Spleen (tissue), 11 donors: ENCODE measurements around the gene USB1. TPM values are rescaled to one million over a fixed set of nuclear protein-coding genes. Genes with fewer than 3 reads are reported as not detected.

Source experiments
- DNase-seq: peaks from one replicate; pipeline ENCODE4 v3.0.0-alpha.2; 2020
- H3K27ac ChIP-seq, 8 donors: fragments of 200-600 bp; sonication (generic) in 7 of 8; 1 replicate in 4 of 8; 2 replicates in 4 of 8; pipeline versions ENCODE4 v1.5.0 to v1.8.0; 2016 to 2021; ENCODE audit warnings: inconsistent platforms in 4 of 8, mild to moderate bottlenecking in 4 of 8, moderate library complexity in 1 of 8
- H3K27me3 ChIP-seq, 7 donors: fragments of 200-600 bp; sonication (generic) in 6 of 7; replicated peaks in 1 of 7; 1 replicate in 4 of 7; 2 replicates in 3 of 7; pipeline versions ENCODE4 v1.5.0 to v1.8.0; 2016 to 2021; ENCODE audit warnings: inconsistent platforms in 3 of 7, mild to moderate bottlenecking in 1 of 7
- H3K36me3 ChIP-seq, 6 donors: fragments of 200-600 bp; sonication (generic) in 5 of 6; 1 replicate in 4 of 6; 2 replicates in 2 of 6; pipeline versions ENCODE4 v1.5.0 to v1.8.0; 2016 to 2021; ENCODE audit warnings: inconsistent platforms in 2 of 6
- H3K4me1 ChIP-seq, 6 donors: fragments of 200-600 bp; sonication (generic) in 5 of 6; 1 replicate in 3 of 6; 2 replicates in 3 of 6; pipeline versions ENCODE4 v1.5.0 to v1.8.0; 2016 to 2021; ENCODE audit warnings: inconsistent platforms in 3 of 6
- H3K4me3 ChIP-seq, 8 donors: fragments of 200-600 bp; sonication (generic) in 7 of 8; 1 replicate in 4 of 8; 2 replicates in 4 of 8; pipeline versions ENCODE4 v1.5.0 to v1.8.0; 2016 to 2021; ENCODE audit warnings: inconsistent platforms in 4 of 8, mild to moderate bottlenecking in 4 of 8, moderate library complexity in 2 of 8
- H3K9me3 ChIP-seq, 8 donors: fragments of 200-600 bp; sonication (generic) in 7 of 8; 1 replicate in 4 of 8; 2 replicates in 4 of 8; pipeline versions ENCODE4 v1.5.0 to v1.8.0; 2016 to 2021; ENCODE audit warnings: inconsistent platforms in 4 of 8
- CTCF ChIP-seq, 11 experiments: fragments of 200-600 bp in 7 of 11; fragments of 450-650 bp in 4 of 11; sonication (generic) in 4 of 11; IDR thresholded peaks in 8 of 11; conservative IDR thresholded peaks in 3 of 11; 1 replicate in 7 of 11; 2 replicates in 4 of 11; pipeline versions ENCODE4 v1.4.0 to v1.8.0; 2016 to 2021; ENCODE audit warnings: antibody characterized with exemption in 11 of 11, inconsistent platforms in 4 of 11, mild to moderate bottlenecking in 1 of 11
- POLR2A ChIP-seq, 3 donors: fragments of 450-650 bp; IDR thresholded peaks; one replicate each; pipeline ENCODE4 v1.5.1; 2017; ENCODE audit warnings: antibody characterized with exemption in 3 of 3, mild to moderate bottlenecking in 1 of 3
- POLR2AphosphoS5 ChIP-seq, 3 donors: sonication (generic); formaldehyde crosslinking; IDR thresholded peaks; one replicate each; pipeline ENCODE4 v1.5.1; 2017; ENCODE audit warnings: antibody characterized with exemption in 3 of 3
- WGBS, 5 donors: extraction: QIAGEN DNeasy Blood & Tissue Kit in 3 of 5; methylation state at CpG; one replicate each; pipeline versions ENCODE4 v1.1.5 to v1.1.7; 2013 to 2018; 5-methylcytosine and 5-hydroxymethylcytosine counted together
- intact Hi-C: fragments of 100-400 bp; cut with DNase I; formaldehyde crosslinking; loops from one replicate; pipeline ENCODE4 v1.15.0; 2023; ENCODE audit warnings: low total_unique reads
- polyA plus RNA-seq, 3 donors: library from polyadenylated mRNA; stranded (reverse); fragments of 200-250 nt; gene quantifications; one replicate each; pipeline ENCODE4 v1.2.1, GENCODE V29; 2013
- total RNA-seq, 7 donors: library from RNA; depleted of rRNA in 3 of 7; stranded (reverse); fragments of >200 nt in 3 of 7; fragmentation: NEBNext Ultra II Directional in 4 of 7; extraction: Animal tissue kit (Norgen Biotek cat#: 25700) in 4 of 7; gene quantifications; one replicate each; pipeline versions ENCODE4 v1.1.0 to v1.2.1, GENCODE V29; 2016 to 2021
- donor health status: healthy with polysubstance abuse.
- donor health status: DM: no; HTN: no; CAD: no; lungs with moderate emphysema.
- donor health status: DM: no; HTN: no; CAD: no.
- donor health status: Bipolar disorder and iron deficiency.
- donor health status: healthy.
- donor health status: DM: no; HTN: no; CAD: no.
- donor health status: DM: yes; HTN: yes; CAD: no.

USB1 gene
- total and polyA plus RNA-seq, 10 donors = 17.7 to 78.4 (median 46.9) TPM

DNA sequence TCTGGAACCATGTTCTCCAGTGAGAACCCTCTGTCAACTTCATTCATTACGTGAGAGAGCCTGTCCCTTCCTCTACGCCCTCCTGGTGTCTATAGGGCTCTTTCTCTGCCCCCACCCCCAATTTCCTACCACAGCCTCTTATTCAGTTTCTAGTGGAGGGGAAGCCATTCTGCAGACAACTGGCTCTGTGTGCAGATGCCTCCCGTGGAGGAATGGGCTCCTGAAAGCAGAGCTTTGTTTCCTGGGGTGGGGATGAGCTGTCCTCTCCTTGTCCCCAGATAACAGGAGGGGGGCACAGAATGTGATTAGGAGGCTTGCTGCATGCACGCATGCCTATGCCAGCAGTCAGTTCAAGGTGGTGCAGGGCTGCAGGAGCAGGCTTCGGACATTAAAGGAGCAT is 55.9 kb downstream of the USB1 start:
- 74 to 90% (median 83%) methylated on average over 5 of the region's 5 CpGs for WGBS, 5 donors
- Histone ChIP-seq H3K4me1 (no peaks in the 10 kb centered on the region), H3K9me3 (no peaks in the 10 kb centered on the region), H3K36me3 (no peaks in the 10 kb centered on the region), H3K27ac (no peak overlapping the region), H3K27me3 (no peaks in the 10 kb centered on the region), H3K4me3 (no peak overlapping the region)
- no peak for TF ChIP-seq POLR2A (IDR thresholded peaks at IDR 0.05)
- TF ChIP-seq POLR2AphosphoS5 (IDR thresholded peaks at IDR 0.05) = no peak
- no peak for TF ChIP-seq CTCF (IDR thresholded peaks at IDR 0.05 in 8 of 11, conservative IDR thresholded peaks at IDR 0.05 in 3 of 11)
- intact Hi-C loops = no loop called here
- DNase-seq = no peak

DNA sequence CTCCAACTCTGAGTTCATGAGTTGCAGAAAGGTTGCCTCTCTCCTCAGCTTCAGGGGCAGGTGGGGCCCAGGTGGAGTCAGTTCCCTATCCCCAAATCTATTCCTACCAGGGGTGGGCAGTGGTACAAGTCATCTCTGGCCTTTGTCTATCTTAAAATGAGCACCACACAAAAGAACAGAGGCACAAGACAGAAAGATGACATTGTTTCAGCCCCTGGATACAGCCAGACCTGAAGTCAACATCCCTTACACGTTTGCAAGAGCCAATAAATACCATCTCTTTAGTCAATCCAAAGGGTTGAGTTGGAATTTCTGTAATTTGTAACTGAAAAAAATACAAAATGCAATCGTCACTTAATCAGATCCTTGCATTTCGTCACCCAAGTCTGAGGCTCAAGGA is 56.6 kb downstream of the USB1 start:
- intact Hi-C loops = no loop called here
- H3K4me3 ChIP-seq = no peak overlapping the region
- H3K27me3 ChIP-seq = no peaks in the 10 kb centered on the region
- H3K9me3 ChIP-seq = no peaks in the 10 kb centered on the region
- WGBS, 5 donors = 68 to 84% (median 73%) methylated on average over 3 of the region's 3 CpGs
- DNase-seq = no peak
- no peaks in the 10 kb centered on the region for H3K36me3 ChIP-seq
- no peak for TF ChIP-seq POLR2AphosphoS5 (IDR thresholded peaks at IDR 0.05)
- TF ChIP-seq CTCF (IDR thresholded peaks at IDR 0.05 in 8 of 11, conservative IDR thresholded peaks at IDR 0.05 in 3 of 11) = no peak
- TF ChIP-seq POLR2A (IDR thresholded peaks at IDR 0.05) = no peak
- no peak overlapping the region for H3K27ac ChIP-seq
- H3K4me1 ChIP-seq = peaks cover 0 to 2% (median 0%) of the 10 kb centered on the region in 6 donors

- H3K4me1 ChIP-seq = peaks cover 0 to 12% (median 4%) of the 10 kb centered on the region in 6 donors
- H3K9me3 ChIP-seq = no peaks in the 10 kb centered on the region
- no peak for DNase-seq
- 79 to 86% (median 83%) methylated on average over 4 of the region's 4 CpGs for WGBS, 5 donors
- no peaks in the 10 kb centered on the region for H3K27me3 ChIP-seq
- TF ChIP-seq CTCF (IDR thresholded peaks at IDR 0.05 in 8 of 11, conservative IDR thresholded peaks at IDR 0.05 in 3 of 11) (no peak), POLR2AphosphoS5 (IDR thresholded peaks at IDR 0.05) (no peak), POLR2A (IDR thresholded peaks at IDR 0.05) (no peak)
- no peak overlapping the region for H3K4me3 ChIP-seq
- H3K27ac ChIP-seq = no peak overlapping the region
- no peaks in the 10 kb centered on the region for H3K36me3 ChIP-seq
- intact Hi-C loops = no loop called here
These were observed 61.6 kb downstream of the USB1 start for GRCh38 chr16:58062821-58063220.

- 45 to 72% (median 61%) methylated on average over 8 of the region's 8 CpGs for WGBS, 5 donors
- Histone ChIP-seq H3K27me3 (no peaks in the 10 kb centered on the region), H3K4me3 (no peak overlapping the region), H3K4me1 (peaks cover 0 to 12% (median 4%) of the 10 kb centered on the region in 6 donors), H3K9me3 (no peaks in the 10 kb centered on the region), H3K36me3 (no peaks in the 10 kb centered on the region), H3K27ac (peak overlapping the region in 3 of 8 donors; percentile 27 to 41 (median 34))
- TF ChIP-seq POLR2AphosphoS5 (IDR thresholded peaks at IDR 0.05) (peak in 1 of 3 donors; percentile 7), CTCF (IDR thresholded peaks at IDR 0.05 in 8 of 11, conservative IDR thresholded peaks at IDR 0.05 in 3 of 11) (no peak), POLR2A (IDR thresholded peaks at IDR 0.05) (no peak)
- intact Hi-C loops = no loop called here
- DNase-seq = no peak
These were observed 62.3 kb downstream of the USB1 start for GRCh38 chr16:58063377-58064076.
